ENCODE measurements around the gene ZNF273.
"Not testable (repeated sequence)": the region's sequence is repeated elsewhere in the genome, so short reads cannot be mapped to it uniquely, and the experiment has no call there.

Gene ZNF273

GRCh38 chr7:64890761-64891362 lies 12.2 kb upstream of the ZNF273 start:
- TF ChIP-seq CTCF (IDR thresholded peaks at IDR 0.05; ENCODE audit: low read depth, low read length, missing control alignments): no peak

GRCh38 chr7:64891363-64892081 lies 11.6 kb upstream of the ZNF273 start:
- H3K27ac ChIP-seq; DNase-seq; H3K4me3 ChIP-seq (ENCODE audit: low read depth, low read length); in situ Hi-C loops (cut with HindIII; ENCODE audit: low pct_ligation_motif_present, low sequenced_read_pairs); H3K36me3 ChIP-seq (replicated peaks): not testable (repeated sequence)
- H3K27me3 ChIP-seq (replicated peaks): peaks cover 32% of the 10 kb centered on the region

More at GRCh38 chr7:64890761-64891362, 12.2 kb upstream of the ZNF273 start:
- no peak overlapping the region for H3K27ac ChIP-seq
- peaks cover 32% of the 10 kb centered on the region for H3K27me3 ChIP-seq (replicated peaks)
- DNase-seq: no peak
- H3K4me3 ChIP-seq (ENCODE audit: low read depth, low read length): no peak overlapping the region
- in situ Hi-C loops (cut with HindIII; ENCODE audit: low pct_ligation_motif_present, low sequenced_read_pairs): no loop called here
- no peaks in the 10 kb centered on the region for H3K36me3 ChIP-seq (replicated peaks)

- H3K27me3 ChIP-seq (replicated peaks): peaks cover 31% of the 10 kb centered on the region
- no peak for DNase-seq
- H3K4me3 ChIP-seq (ENCODE audit: low read depth, low read length): no peak overlapping the region
- no peak for TF ChIP-seq CTCF (IDR thresholded peaks at IDR 0.05; ENCODE audit: low read depth, low read length, missing control alignments)
- no peaks in the 10 kb centered on the region for H3K36me3 ChIP-seq (replicated peaks)
- no peak overlapping the region for H3K27ac ChIP-seq
- in situ Hi-C loops (cut with HindIII; ENCODE audit: low pct_ligation_motif_present, low sequenced_read_pairs): no loop called here
Observed at GRCh38 chr7:64892116-64892515, 11.0 kb upstream of the ZNF273 start.

- DNase-seq: no peak
- in situ Hi-C loops (cut with HindIII; ENCODE audit: low pct_ligation_motif_present, low sequenced_read_pairs): no loop called here
- Histone ChIP-seq H3K4me3 (ENCODE audit: low read depth, low read length) (no peak overlapping the region), H3K36me3 (replicated peaks) (no peaks in the 10 kb centered on the region), H3K27ac (no peak overlapping the region), H3K27me3 (replicated peaks) (peaks cover 28% of the 10 kb centered on the region)
- no peak for TF ChIP-seq CTCF (IDR thresholded peaks at IDR 0.05; ENCODE audit: low read depth, low read length, missing control alignments)
Observed at GRCh38 chr7:64892666-64893309, 10.3 kb upstream of the ZNF273 start.

GRCh38 chr7:64893401-64893800 lies 9.7 kb upstream of the ZNF273 start:
- Histone ChIP-seq H3K4me3 (ENCODE audit: low read depth, low read length) (no peak overlapping the region), H3K27ac (no peak overlapping the region), H3K27me3 (replicated peaks) (peaks cover 22% of the 10 kb centered on the region), H3K36me3 (replicated peaks) (no peaks in the 10 kb centered on the region)
- in situ Hi-C loops (cut with HindIII; ENCODE audit: low pct_ligation_motif_present, low sequenced_read_pairs): no loop called here
- TF ChIP-seq CTCF (IDR thresholded peaks at IDR 0.05; ENCODE audit: low read depth, low read length, missing control alignments): no peak
- no peak for DNase-seq

- H3K27me3 ChIP-seq (replicated peaks); H3K4me3 ChIP-seq (ENCODE audit: low read depth, low read length); DNase-seq; H3K36me3 ChIP-seq (replicated peaks); H3K27ac ChIP-seq; in situ Hi-C loops (cut with HindIII; ENCODE audit: low pct_ligation_motif_present, low sequenced_read_pairs): not testable (repeated sequence)
Observed at GRCh38 chr7:64902461-64902805, 640 bp upstream of the ZNF273 start.

Data from brain microvascular endothelial cell (primary cell).